HG02759 (cell line): ENCODE data around the gene CFAP298.
"Not testable (repeated sequence)": the region's sequence is repeated elsewhere in the genome, so short reads cannot be mapped to it uniquely, and the experiment has no call there.

Experiments used
- ATAC-seq: cut with Tn5 transposase; IDR thresholded peaks from one replicate; pipeline ENCODE4 v1.9.1; 2021; ENCODE audit warnings: mild to moderate bottlenecking, moderate library complexity; ENCODE audit not compliant: unreplicated experiment

CFAP298 gene

GRCh38 chr21:32569261-32570230, 42.6 kb downstream of the CFAP298 start:
- ATAC-seq, result peak; percentile 87

- no peak for ATAC-seq
Measured at GRCh38 chr21:32567626-32568025, 44.6 kb downstream of the CFAP298 start.

GRCh38 chr21:32566741-32567389, 45.3 kb downstream of the CFAP298 start:
- no peak for ATAC-seq

GRCh38 chr21:32565856-32566465, 46.2 kb downstream of the CFAP298 start:
- no peak for ATAC-seq

- no peak for ATAC-seq
Measured at GRCh38 chr21:32562915-32563314, 49.3 kb downstream of the CFAP298 start.

GRCh38 chr21:32562426-32562825, 49.8 kb downstream of the CFAP298 start:
- ATAC-seq, result no peak

- ATAC-seq, result not testable (repeated sequence)
Measured at GRCh38 chr21:32561476-32561875, 50.7 kb downstream of the CFAP298 start.

- no peak for ATAC-seq
Measured at GRCh38 chr21:32560896-32561295, 51.3 kb downstream of the CFAP298 start.

GRCh38 chr21:32559006-32559610, 53.1 kb downstream of the CFAP298 start:
- no peak for ATAC-seq

GRCh38 chr21:32558106-32558505, 54.1 kb downstream of the CFAP298 start:
- no peak for ATAC-seq

- ATAC-seq, result no peak
Measured at GRCh38 chr21:32554832-32555638, 57.1 kb downstream of the CFAP298 start.

- ATAC-seq, result no peak
Measured at GRCh38 chr21:32549886-32550285, 62.3 kb downstream of the CFAP298 start.

GRCh38 chr21:32549440-32549839, 62.7 kb downstream of the CFAP298 start:
- ATAC-seq, result no peak
